ENCODE measurements around the gene SBNO2.

Gene SBNO2, protein sequence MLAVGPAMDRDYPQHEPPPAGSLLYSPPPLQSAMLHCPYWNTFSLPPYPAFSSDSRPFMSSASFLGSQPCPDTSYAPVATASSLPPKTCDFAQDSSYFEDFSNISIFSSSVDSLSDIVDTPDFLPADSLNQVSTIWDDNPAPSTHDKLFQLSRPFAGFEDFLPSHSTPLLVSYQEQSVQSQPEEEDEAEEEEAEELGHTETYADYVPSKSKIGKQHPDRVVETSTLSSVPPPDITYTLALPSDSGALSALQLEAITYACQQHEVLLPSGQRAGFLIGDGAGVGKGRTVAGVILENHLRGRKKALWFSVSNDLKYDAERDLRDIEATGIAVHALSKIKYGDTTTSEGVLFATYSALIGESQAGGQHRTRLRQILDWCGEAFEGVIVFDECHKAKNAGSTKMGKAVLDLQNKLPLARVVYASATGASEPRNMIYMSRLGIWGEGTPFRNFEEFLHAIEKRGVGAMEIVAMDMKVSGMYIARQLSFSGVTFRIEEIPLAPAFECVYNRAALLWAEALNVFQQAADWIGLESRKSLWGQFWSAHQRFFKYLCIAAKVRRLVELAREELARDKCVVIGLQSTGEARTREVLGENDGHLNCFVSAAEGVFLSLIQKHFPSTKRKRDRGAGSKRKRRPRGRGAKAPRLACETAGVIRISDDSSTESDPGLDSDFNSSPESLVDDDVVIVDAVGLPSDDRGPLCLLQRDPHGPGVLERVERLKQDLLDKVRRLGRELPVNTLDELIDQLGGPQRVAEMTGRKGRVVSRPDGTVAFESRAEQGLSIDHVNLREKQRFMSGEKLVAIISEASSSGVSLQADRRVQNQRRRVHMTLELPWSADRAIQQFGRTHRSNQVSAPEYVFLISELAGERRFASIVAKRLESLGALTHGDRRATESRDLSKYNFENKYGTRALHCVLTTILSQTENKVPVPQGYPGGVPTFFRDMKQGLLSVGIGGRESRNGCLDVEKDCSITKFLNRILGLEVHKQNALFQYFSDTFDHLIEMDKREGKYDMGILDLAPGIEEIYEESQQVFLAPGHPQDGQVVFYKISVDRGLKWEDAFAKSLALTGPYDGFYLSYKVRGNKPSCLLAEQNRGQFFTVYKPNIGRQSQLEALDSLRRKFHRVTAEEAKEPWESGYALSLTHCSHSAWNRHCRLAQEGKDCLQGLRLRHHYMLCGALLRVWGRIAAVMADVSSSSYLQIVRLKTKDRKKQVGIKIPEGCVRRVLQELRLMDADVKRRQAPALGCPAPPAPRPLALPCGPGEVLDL (N-terminal part only)

DNA sequence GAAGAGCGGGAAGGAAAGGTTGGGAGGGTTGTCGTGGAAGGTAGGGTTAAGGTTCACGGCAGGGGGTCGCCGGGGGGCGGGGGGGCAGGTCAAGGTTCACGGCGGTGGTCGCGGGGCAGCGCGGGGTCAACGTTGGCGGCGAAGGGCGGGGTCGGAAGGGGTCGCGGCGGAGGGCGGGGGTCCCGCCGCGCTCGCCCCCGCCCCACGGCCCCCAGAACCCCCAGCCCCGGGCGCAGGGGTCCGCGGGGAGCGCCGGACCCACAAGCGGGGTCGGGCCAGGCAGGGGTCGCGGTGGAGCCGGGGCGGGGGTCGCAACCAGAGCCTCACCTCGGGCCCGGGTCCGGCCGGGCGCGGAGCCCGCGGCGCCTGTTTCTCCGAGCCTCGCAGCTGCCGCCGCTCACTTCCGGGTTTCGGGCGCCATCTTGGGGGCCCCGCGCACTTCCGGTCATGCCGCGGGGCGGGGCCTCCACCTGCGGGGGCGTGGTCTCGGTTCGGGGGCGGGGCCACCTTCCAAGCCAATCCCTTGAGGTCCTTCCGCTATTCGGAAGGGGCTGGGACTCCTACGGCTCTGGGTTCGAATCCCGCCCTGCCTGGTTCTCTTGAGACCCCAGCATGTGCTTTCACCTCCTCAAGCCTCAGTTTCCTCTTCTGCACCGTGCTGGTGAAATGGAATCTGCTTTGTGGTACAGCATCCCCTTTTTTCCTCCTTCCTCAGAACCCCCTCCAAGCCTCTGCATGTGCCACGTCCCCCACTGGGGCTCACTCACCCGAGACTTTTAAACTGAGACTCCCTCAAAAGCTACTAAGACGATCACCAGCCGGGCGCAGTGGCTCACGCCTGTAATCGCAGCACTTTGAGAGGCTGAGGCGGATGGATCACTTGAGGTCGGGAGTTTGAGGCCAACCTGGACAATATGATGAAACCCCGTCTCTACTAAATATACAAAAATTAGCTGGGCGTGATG, at the start of gene SBNO2:
TSS of gene SBNO2 (minus strand) at position 424 of the 965 bp plus-strand sequence. CDS start 19,992 bp downstream, outside the sequence.
- peak; percentile 89 to 93 for DNase-seq (ENCODE audit: low read depth in 2 of 2)

DNA sequence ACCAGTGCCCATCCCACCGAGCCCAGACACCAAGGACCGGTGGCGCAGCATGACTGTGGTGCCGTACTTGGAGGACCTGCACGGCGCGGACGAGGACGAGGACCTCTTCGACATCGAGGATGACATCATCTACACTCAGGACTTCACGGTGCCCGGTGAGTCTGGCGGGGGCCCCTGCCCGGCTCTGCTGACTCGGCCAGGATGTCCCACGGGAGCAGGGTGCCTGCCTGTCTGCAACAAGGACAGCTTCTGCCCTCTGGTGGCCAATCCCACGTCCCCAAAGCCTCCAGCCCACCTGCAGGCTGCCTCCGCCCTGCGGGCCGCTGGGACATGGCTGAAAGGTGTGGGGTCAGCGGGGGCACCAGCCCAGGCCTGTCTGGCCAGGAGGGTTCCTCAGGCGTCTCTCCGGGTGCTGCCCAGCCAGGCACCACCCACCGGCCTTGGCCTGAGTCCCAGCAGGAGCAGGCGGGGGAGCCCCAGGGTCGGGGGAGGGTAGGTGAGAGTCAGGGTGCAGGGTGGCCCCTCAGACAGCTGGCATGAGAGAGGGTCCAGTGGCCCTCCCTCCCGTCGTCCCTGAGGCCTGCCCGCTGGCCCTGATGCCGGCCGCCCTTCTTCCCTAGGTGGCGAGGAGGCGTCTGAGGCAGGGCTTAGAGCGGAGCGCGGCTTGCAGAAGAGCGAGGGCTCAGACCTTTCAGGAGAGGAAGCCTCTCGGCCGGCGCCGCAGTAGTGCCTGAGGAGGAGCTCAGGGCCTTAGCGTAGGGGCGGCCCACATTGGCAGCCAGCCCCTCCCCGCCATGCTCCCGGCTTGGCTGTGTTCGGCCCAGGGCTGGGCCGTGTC, 49.2 kb upstream of the SBNO2 start:
- DNase-seq (ENCODE audit: low read depth in 2 of 2): no peak

DNA sequence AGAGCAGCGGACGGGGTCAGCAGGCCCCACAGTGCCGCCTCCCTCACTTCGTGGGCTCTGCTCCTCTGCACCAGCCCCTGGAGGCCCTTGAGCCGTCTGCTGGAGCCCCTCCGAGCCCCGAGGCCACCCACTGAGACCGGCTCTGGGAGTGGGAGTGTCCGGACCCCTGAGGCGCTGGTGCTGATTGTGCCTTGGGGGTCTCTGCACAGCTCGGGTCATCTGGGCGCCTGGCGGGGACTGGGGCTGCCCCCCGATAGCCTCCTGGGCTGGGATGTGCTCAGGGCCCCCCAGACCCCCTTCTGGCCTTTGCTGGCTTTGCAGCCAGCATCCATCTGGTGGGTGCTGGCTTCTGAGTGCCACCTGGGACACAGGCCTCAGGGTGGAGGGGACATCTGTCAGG, 48.3 kb upstream of the SBNO2 start:
- DNase-seq (ENCODE audit: low read depth in 2 of 2): no peak

DNA sequence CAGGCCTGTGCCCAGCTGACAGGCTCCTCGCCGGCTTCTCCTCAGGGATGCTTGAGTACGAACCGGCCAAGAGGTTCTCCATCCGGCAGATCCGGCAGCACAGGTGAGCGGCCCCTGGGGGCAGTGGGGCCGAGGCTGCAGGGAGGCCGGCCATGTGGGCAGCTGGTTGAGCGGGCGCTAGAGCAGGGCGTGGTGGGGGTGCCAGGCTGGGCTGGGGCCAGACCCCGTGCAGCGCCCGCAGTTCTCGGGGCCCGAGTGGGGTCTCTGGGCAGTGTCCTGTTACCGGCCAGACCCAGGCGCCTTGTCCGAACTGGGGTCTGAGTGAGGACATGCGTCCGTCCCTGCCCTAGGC, 47.8 kb upstream of the SBNO2 start:
- DNase-seq (ENCODE audit: low read depth in 2 of 2): no peak

DNA sequence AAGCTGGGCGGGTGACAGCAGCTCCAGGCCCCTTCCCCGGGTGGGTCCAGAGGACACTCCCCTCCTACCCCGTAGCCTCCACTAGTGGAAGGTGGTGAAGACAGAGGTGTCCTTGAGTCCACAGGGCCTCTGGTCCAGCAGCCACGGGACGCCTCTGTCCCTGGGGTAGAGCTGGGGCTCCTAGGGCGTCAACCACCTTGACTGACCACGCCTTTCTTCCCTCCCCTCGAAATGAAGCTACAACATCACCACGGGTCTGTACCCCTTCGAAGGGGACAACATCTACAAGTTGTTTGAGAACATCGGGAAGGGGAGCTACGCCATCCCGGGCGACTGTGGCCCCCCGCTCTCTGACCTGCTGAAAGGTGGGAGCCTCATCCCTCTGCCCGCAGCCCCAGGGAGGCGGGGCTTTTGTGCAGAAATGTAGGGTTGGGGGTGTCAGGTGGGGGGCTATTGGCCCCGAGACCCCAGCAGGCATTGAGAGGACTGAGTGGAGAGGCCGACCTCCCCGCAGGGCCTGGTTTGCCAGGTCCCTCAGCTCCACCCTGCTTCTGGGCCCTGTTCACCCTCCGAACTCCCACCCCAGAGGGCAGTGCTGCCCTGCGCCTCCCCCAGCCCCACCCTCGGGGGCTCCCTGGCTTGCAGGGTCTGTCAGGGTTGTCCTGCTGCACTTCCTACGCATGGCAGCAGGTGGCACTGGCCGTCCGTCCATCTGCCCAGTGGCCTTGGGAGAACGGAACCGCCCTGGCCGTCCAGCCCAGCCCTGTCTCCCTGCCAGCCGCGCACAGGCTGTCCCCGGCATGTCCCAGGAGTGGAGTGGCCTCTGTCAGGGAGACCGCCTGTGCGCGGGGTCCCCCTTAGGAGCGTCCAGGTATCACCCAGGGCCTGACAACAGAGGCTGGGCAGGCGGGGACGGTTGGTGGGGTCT, 47.2 kb upstream of the SBNO2 start:
- DNase-seq (ENCODE audit: low read depth in 2 of 2): no peak

DNA sequence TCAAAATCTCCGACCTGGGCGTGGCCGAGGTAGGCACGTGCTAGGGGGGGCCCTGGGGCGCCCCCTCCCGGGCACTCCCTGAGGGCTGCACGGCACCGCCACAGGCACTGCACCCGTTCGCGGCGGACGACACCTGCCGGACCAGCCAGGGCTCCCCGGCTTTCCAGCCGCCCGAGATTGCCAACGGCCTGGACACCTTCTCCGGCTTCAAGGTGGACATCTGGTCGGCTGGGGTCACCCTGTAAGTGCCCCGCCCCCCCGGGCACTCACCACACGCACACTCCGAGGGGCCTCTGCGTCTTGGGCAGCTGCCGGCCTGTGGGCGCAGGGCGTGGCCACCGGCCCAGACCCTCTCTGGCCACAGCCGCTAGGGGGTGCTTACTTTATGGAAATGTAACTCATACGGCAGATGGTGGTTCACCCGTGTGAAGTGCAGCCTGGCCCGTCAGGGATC, 46.4 kb upstream of the SBNO2 start:
- no peak for DNase-seq (ENCODE audit: low read depth in 2 of 2)

DNA sequence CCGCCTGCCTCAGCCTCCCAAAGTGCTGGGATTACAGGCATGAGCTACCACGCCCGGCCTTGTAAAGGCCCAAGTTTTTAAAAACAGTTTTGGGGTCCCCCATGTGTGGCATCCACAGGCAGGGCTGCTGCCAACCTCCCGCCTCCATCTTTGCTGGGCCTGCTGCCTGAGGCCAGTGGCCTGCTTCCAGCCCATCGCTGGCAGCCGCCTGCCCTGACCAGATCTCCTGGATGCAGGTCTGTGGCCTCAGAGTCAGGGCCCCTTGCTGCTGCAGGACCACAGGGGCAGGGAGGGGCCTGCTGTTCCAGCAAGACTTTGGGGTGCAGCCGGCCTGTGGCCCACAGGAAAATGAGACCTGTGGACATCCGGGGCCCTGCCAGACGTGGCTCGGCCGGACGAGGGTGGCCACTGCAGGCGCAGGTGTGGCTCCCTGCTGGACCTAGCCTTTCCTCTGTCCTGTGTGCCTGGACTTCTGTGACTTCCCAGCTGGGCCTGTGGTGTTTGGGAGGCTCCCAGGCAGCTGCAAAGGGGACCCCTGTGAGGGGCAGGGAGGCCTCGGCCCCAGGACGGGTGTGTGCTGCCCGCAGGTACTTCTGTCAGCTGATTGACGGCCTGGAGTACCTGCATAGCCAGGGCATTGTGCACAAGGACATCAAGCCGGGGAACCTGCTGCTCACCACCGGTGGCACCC, 45.9 kb upstream of the SBNO2 start:
- no peak for DNase-seq (ENCODE audit: low read depth in 2 of 2)

DNA sequence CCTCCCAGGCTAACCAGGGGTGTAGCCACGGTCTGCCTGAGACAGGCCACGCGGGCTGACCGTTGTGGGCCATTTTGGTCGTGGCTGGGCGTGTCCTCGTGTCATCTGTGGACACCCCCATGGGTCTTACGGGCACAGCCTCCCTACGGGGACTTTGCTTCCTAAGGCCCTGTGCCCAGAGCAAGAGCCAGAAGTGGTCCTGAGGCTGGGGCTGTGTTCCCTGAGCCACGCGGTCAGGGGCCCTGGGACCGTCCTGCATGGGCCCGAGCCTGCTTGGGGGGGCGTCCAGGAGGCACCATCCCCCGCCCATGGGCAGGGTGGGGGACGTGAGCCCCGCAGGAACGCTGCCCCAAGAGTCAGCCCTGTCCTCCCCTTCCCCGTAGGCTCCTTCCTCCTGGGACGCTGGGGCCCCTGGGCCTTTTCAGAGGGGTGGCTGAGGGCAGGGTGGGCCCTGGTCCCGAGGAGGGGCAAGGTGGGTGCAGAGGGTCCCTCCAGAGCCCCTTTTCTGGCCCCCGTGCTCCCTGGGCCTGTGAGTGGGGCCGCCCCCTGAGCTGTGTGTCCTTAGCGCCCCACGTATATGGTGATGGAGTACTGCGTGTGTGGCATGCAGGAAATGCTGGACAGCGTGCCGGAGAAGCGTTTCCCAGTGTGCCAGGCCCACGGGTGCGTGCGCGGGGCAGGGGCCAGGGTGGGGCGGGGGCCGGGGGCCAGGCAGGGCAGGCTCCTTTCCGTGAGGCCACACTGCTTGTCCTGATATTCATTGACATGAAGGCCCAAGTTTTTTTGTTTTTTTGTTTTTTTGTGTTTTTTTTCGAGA, 44.9 kb upstream of the SBNO2 start:
- no peak for DNase-seq (ENCODE audit: low read depth in 2 of 2)

DNA sequence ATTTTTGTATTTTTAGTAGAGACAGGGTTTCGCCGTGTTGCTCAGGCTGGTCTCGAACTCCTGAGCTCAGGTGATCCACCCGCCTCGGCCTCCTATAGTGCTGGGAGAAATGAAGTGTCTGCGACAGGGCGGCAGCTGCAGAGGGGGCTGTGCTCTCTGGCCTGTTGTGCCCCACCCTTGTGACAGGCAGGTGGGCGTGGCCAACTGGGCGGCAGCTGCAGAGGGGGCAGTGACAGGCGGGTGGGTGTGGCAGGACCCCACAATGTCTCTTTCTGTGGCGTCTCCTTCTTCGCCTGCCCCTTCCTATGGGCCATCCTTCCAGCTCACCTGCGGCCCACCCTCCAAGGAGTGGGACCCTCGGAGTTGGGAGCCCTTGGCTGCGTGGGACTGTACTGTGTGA, 43.3 kb upstream of the SBNO2 start:
- DNase-seq (ENCODE audit: low read depth in 2 of 2): no peak

DNA sequence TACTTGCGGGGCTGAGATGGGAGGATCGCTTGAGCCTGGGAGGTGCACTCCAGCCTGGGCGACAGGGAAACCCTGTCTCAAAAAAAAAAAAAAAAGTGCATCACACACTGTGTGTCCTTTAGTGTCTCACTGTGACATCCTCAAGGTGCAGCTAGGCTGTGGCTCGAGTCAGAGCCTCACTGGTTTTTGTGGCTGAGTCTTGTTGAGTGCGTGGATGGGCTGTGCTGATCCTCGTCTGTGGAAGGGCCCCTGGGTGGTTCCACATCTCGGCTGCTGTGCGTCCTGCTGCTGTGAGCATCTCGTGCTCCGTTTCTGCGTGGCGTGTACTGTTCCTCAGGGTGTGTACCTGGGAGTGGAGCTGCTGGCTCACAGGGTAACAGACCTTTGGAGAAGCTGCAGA, 42.7 kb upstream of the SBNO2 start:
- DNase-seq (ENCODE audit: low read depth in 2 of 2): no peak

DNA sequence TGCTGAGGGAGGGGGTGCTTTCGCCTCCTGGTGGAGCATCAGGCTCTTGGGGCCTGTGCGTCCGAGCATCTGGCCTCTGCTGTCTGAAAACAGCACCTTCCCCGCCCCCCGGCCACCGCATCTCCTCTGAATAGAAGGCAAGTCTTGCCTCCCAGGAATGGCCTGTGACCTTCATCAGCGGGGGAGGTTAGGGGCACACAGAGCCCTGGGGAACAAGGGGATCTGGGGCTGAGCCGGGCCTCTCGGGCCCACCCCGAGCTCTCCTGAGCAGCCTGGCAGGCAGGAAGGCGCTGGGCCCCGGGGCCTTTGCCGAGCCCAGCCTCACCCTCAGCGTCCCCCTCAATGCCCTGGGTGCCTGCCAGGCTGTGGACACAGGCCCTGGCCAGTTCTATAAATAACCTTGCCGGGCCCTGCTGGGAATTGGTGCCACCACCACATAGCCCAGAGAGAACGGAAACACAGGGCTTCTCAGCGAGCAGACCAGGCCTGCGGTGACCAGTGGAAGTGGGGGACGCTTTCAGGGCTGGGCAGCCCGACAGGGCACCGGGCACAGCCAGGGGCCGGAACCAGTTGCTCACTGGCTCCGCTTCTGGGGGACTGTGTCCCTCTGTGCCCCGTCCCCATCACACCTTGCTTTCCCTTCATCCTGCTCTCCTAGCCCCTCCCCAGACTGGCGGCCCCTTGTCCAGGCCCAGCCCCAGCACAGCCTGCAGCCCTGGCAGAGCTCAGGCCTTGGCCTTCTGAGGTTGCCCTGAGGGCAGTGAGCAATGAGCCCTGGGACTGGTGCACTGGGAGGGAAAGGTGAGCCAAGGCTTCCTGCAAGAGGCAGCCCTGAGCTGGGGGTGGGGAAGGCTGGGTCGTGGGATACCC, 41.0 kb upstream of the SBNO2 start:
- DNase-seq (ENCODE audit: low read depth in 2 of 2): no peak

DNA sequence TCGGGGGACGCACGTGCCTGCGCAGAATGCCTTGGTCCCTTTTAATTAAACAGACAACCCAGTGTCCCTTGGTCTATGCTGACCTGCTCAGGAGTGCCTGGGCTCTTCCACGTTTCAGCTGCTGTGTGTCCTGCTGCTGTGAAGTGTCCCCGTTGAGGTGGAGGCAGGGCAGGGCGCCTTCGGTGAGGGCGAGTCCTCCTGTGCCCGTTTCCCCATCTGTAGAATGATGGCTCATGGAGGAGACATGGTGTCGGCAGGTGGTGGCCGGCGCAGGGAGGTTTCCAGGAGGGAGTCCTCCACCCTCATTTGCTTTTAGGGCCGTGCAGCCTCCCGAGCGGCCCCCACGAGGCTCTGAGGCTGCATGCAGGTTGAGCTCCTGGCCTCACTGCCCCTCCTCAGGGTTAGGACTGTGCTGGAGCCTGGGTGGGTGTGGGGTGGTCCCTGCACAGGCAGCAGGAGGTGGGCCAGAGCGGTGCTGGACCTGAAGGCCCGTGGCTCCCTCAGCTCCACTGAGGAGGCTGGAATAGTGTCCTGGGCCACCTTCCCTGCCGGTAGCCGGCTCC, 40.3 kb upstream of the SBNO2 start:
- DNase-seq (ENCODE audit: low read depth in 2 of 2): no peak

DNA sequence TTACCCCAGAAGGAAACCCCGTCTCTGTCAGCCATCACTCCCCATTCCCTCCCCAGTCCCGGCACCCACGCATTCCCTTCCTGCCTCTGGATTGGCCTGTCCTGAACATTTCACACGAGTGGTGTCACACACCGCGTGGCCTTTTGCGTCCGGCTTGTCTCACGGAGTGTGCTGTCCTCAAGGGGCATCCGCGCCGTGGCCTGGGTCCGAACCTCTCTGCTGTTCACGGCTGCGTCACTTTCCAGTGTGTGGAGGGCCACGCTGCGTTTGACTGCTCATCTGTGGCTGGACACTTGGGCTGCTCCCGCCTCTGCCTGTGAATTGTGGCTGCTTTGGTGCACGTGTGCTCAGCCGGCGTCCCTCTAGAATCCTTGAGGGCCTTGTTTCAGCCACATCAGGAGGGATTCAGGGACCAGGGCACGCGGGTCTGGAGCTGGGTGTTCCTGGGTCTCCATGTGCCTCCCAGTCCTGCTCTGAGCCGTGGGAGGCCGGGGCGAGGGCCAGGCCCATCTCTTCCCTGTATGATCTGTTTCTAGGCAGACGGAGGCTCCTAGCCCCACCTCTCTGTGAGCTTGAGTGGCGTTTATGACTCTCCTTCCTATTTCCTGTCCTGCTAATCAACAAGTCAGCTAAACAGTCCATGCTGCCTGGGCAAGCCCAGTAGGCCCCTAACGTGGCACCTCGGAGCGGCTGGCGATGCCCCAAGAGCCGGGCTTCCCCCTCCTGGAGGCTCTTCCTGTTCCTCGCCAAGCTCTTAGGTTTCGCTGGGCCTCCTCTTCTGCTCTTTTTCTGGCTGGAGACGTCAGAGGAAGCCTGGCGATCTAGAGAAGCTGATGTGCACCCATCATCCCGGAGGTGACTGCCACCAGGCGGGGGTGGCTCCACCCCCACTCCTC, 39.6 kb upstream of the SBNO2 start:
- peak in 1 of 2 experiments; percentile 48 for DNase-seq (ENCODE audit: low read depth in 2 of 2)

DNA sequence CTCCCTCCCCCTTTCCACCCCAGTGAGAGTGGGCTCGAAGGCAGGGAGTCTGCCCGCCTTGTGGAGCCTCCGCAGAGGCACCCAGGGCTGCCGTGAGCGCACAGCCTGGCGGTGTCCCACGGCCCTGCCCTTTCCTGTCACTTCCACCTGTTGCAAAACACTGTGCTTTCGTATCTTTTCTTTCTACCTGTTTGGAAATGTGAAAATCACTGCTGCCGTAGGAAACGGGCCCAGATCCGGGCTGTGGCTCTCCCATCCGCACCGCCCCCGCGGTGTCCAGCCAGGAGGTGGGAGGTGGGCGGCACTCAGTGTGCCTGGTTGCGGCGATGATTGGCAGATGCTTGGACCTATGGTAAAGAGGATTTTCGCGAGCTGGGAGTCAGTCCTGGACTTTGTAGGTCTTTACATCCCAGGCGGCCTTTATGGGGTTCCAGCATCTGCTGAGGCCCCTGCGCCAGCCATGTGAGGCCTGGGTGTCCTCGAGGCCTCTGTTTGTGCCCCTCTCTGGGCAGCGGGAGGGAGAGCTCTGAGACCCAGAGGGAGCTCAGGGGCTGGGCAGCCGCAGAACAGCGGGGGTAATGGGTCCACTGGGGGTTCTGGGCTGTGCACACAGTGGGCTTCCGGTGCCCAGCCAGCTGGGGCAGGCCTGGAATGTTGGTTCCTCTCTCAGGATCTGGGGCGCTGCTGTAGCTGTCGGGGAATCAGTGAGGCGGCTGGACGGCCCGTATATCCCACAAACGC, 37.6 kb upstream of the SBNO2 start:
- DNase-seq (ENCODE audit: low read depth in 2 of 2): no peak

DNA sequence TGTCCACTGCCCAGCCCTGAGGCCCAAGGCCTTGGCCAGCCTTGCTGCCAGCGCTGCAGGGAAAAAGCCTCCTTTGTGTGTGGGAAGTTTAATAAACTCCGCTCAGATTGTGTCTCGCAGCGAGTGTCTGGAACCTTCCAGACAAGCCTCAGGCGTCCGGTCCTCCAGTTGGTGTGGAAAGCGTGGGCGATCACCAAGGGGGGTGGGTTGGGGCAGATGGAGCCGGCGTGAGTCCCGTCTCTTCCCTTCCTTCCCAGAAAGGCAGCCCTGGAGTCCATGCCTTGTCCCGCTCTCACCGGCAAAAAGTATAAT, 36.1 kb upstream of the SBNO2 start:
- no peak for DNase-seq (ENCODE audit: low read depth in 2 of 2)
